H9 (cell line): ENCODE results near the gene FAM53B. TPM values are rescaled to one million over a fixed set of nuclear protein-coding genes. Genes with fewer than 3 reads are reported as not detected.

ENCODE experiments used
- DNase-seq: peaks from one replicate; pipeline ENCODE4 v3.0.0-alpha.2; 2017
- H2AFZ ChIP-seq: one replicate; pipeline ENCODE4 v1.6.1; 2013; ENCODE audit warnings: mild to moderate bottlenecking, low read length, control low read depth, moderate library complexity
- H2AK5ac ChIP-seq: 2 replicates; pipeline ENCODE4 v1.6.1; 2013; ENCODE audit warnings: low read length, control low read depth, mixed read lengths; ENCODE audit not compliant: insufficient read length
- H2BK120ac ChIP-seq: one replicate; pipeline ENCODE4 v1.6.1; 2013; ENCODE audit warnings: low read depth, mild to moderate bottlenecking, low read length, control low read depth, inconsistent platforms; ENCODE audit not compliant: poor library complexity, severe bottlenecking
- H2BK12ac ChIP-seq: 2 replicates; pipeline ENCODE4 v1.6.1; 2013; ENCODE audit warnings: low read length, control low read depth, mixed read lengths, low read depth; ENCODE audit not compliant: insufficient read length
- H2BK15ac ChIP-seq: 2 replicates; pipeline ENCODE4 v1.6.1; 2013; ENCODE audit warnings: low read depth, low read length, control low read depth
- H2BK20ac ChIP-seq: one replicate; pipeline ENCODE4 v1.6.1; 2013; ENCODE audit warnings: low read depth, mild to moderate bottlenecking, low read length, control low read depth, inconsistent platforms; ENCODE audit not compliant: poor library complexity, severe bottlenecking
- H2BK5ac ChIP-seq: 2 replicates; pipeline ENCODE4 v1.6.1; 2013; ENCODE audit warnings: low read length, control low read depth, mixed read lengths; ENCODE audit not compliant: insufficient read length
- H3K14ac ChIP-seq: 2 replicates; pipeline ENCODE4 v1.6.1; 2013; ENCODE audit warnings: low read length, control low read depth; ENCODE audit not compliant: insufficient read depth
- H3K18ac ChIP-seq: 2 replicates; pipeline ENCODE4 v1.6.1; 2013; ENCODE audit warnings: low read depth, mild to moderate bottlenecking, mixed read lengths, low read length, control low read depth; ENCODE audit not compliant: insufficient read length
- H3K23ac ChIP-seq: 2 replicates; pipeline ENCODE4 v1.6.1; 2013; ENCODE audit warnings: low read length, control low read depth, mixed read lengths, low read depth; ENCODE audit not compliant: insufficient read length
- H3K23me2 ChIP-seq: 2 replicates; pipeline ENCODE4 v1.6.1; 2013; ENCODE audit warnings: low read depth, mild to moderate bottlenecking, mixed read lengths, low read length, control low read depth; ENCODE audit not compliant: insufficient read length, poor library complexity, severe bottlenecking
- H3K27ac ChIP-seq: 2 replicates; pipeline ENCODE4 v1.5.1; 2013; ENCODE audit warnings: low read length, control low read depth, mixed read lengths, low read depth; ENCODE audit not compliant: insufficient read length
- H3K27me3 ChIP-seq: 2 replicates; pipeline ENCODE4 v1.6.1; 2013; ENCODE audit warnings: low read length, control low read depth, inconsistent platforms; ENCODE audit not compliant: insufficient read depth
- H3K4ac ChIP-seq: 2 replicates; pipeline ENCODE4 v1.6.1; 2013; ENCODE audit warnings: low read depth, mild to moderate bottlenecking, control low read depth, inconsistent platforms, low read length, moderate library complexity
- H3K4me1 ChIP-seq: 2 replicates; pipeline ENCODE4 v1.6.1; 2013; ENCODE audit warnings: low read length, control low read depth, inconsistent platforms; ENCODE audit not compliant: insufficient read depth
- H3K4me2 ChIP-seq: 2 replicates; pipeline ENCODE4 v1.6.1; 2013; ENCODE audit warnings: low read length, control low read depth, mixed read lengths; ENCODE audit not compliant: insufficient read length, insufficient read depth
- H3K56ac ChIP-seq: 2 replicates; pipeline ENCODE4 v1.6.1; 2013; ENCODE audit warnings: low read depth, mild to moderate bottlenecking, mixed read lengths, low read length, control low read depth; ENCODE audit not compliant: insufficient read length
- H3K79me1 ChIP-seq: 2 replicates; pipeline ENCODE4 v1.6.1; 2013; ENCODE audit warnings: low read depth, mild to moderate bottlenecking, moderate library complexity, low read length, control low read depth, inconsistent platforms; ENCODE audit not compliant: insufficient read depth, poor library complexity, severe bottlenecking
- H3K79me2 ChIP-seq: 2 replicates; pipeline ENCODE4 v1.6.1; 2013; ENCODE audit warnings: low read length, control low read depth, inconsistent platforms; ENCODE audit not compliant: insufficient read depth
- H3K9ac ChIP-seq: 2 replicates; pipeline ENCODE4 v1.6.1; 2013; ENCODE audit warnings: low read length, control low read depth, mixed read lengths; ENCODE audit not compliant: insufficient read length; ENCODE audit errors: extremely low read depth
- H3K9me3 ChIP-seq: one replicate; pipeline ENCODE4 v1.6.1; 2013; ENCODE audit warnings: low read depth, low read length, inconsistent platforms; ENCODE audit not compliant: control insufficient read depth
- H3T11ph ChIP-seq: one replicate; pipeline ENCODE4 v1.6.1; 2013; ENCODE audit warnings: mild to moderate bottlenecking, low read length, control low read depth, inconsistent platforms
- H4K20me1 ChIP-seq: one replicate; pipeline ENCODE4 v1.6.1; 2013; ENCODE audit not compliant: control insufficient read depth, insufficient read length, insufficient read depth
- H4K5ac ChIP-seq: 2 replicates; pipeline ENCODE4 v1.6.1; 2013; ENCODE audit warnings: low read depth, mild to moderate bottlenecking, mixed read lengths, low read length, control low read depth; ENCODE audit not compliant: insufficient read length
- H4K8ac ChIP-seq: replicated peaks from 2 replicates; pipeline ENCODE4 v1.6.1; 2013; ENCODE audit warnings: low read length, control low read depth, mixed read lengths, low read depth; ENCODE audit not compliant: insufficient read length
- H4K91ac ChIP-seq: 2 replicates; pipeline ENCODE4 v1.6.1; 2013; ENCODE audit warnings: low read depth, mild to moderate bottlenecking, moderate library complexity, mixed read lengths, low read length, control low read depth; ENCODE audit not compliant: insufficient read length
- H3K27ac Mint-ChIP-seq, 3 experiments: 2 replicates in 2 of 3; 3 replicates in 1 of 3; pipeline ENCODE4 v1.8.0; 2020 to 2021; ENCODE audit warnings: mixed read lengths in 3 of 3, mild to moderate bottlenecking in 1 of 3, moderate library complexity in 1 of 3
- H3K27me3 Mint-ChIP-seq: 2 replicates; pipeline ENCODE4 v1.8.0; 2021; ENCODE audit warnings: low read depth, mild to moderate bottlenecking, moderate library complexity, mixed read lengths
- H3K36me3 Mint-ChIP-seq, 3 experiments: 2 replicates in 2 of 3; 3 replicates in 1 of 3; pipeline ENCODE4 v1.8.0; 2020 to 2021; ENCODE audit warnings: low read depth in 3 of 3, mixed read lengths in 3 of 3; ENCODE audit not compliant: insufficient read depth in 1 of 3
- H3K4me1 Mint-ChIP-seq, 2 experiments: 2 replicates each; pipeline ENCODE4 v1.8.0; 2020; ENCODE audit warnings: mixed read lengths in 2 of 2
- H3K4me3 Mint-ChIP-seq, 2 experiments: 2 replicates in 1 of 2; 3 replicates in 1 of 2; pipeline ENCODE4 v1.8.0; 2020 to 2021; ENCODE audit warnings: mild to moderate bottlenecking in 2 of 2, mixed read lengths in 2 of 2, moderate library complexity in 1 of 2
- H3K9me3 Mint-ChIP-seq, 2 experiments: 2 replicates in 1 of 2; 3 replicates in 1 of 2; pipeline ENCODE4 v1.8.0; 2020; ENCODE audit warnings: mild to moderate bottlenecking in 2 of 2, mixed read lengths in 2 of 2, moderate library complexity in 1 of 2
- whole genome bisulfite sequencing: extraction: QIAGEN DNeasy Blood & Tissue Kit; methylation state at CpG from one replicate; pipeline ENCODE4 v1.1.7; 2013; ENCODE audit warnings: missing lambda C conversion rate, low lambda C conversion rate, mixed read lengths; ENCODE audit not compliant: insufficient read length; ENCODE audit errors: extremely low coverage; 5-methylcytosine and 5-hydroxymethylcytosine counted together
- total RNA-seq: library from RNA; stranded (reverse); gene quantifications from 2 replicates; pipeline ENCODE4 v1.2.1, GENCODE V29; 2021
- TF ChIP-seq, protein P1 (sequence below): fragments of 200-600 bp; sonication (generic); conservative IDR thresholded peaks from 3 replicates; pipeline ENCODE4 v1.8.0; 2021; ENCODE audit warnings: antibody characterized with exemption, mild to moderate bottlenecking

FAM53B gene
- total RNA-seq, 1 experiment from 2014 or later, result 11.5 TPM

DNA sequence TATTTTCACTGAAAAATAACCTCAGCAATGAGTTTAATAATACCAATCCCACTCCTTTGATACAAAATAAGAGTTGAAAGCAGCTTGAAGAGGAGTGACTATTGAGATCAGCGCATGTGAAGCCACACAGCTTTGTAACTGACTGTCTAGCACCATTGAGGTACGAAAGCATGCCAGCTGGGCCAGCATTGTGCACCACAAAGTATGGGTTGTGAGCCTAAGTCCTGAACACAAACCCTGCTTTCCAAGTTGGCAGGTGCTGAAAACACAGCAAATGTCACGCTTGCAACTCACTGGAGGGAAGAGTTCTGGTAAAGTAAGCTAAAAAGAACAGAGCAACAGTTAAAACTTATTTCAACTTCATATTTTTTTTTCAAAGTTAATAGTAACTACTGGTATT is 4.0 kb upstream of the FAM53B start:
- Histone ChIP-seq H3K18ac (no peak overlapping the region), H2BK12ac (no peak overlapping the region), H3K27me3 (no peaks in the 10 kb centered on the region), H3K9ac (no peak overlapping the region), H3K9me3 (no peaks in the 10 kb centered on the region), H3K23me2 (peaks cover under 1% of the 10 kb centered on the region), H3K79me2 (no peaks in the 10 kb centered on the region), H2BK120ac (no peak overlapping the region), H4K8ac (no peak overlapping the region), H3K4me2 (no peak overlapping the region), H3T11ph (no peak overlapping the region), H3K4me1 (no peaks in the 10 kb centered on the region), H4K91ac (no peak overlapping the region), H2AFZ (no peak overlapping the region), H4K20me1 (no peaks in the 10 kb centered on the region), H3K14ac (no peak overlapping the region), H3K56ac (no peak overlapping the region), H3K27ac (no peak overlapping the region), H3K23ac (no peak overlapping the region), H2BK5ac (no peak overlapping the region), H2BK15ac (no peak overlapping the region), H3K79me1 (no peaks in the 10 kb centered on the region), H3K4ac (no peak overlapping the region), H2BK20ac (no peak overlapping the region), H2AK5ac (no peak overlapping the region), H4K5ac (no peak overlapping the region)
- Mint-ChIP-seq H3K4me3 (no peak overlapping the region), H3K9me3 (no peaks in the 10 kb centered on the region), H3K4me1 (peaks cover 11% of the 10 kb centered on the region in 2 experiments), H3K36me3 (peaks cover 3 to 10% (median 6%) of the 10 kb centered on the region in 3 experiments; a peak in 6 of 7 replicates), H3K27ac (no peak overlapping the region; a peak in 1 of 7 replicates), H3K27me3 (peaks cover 4% of the 10 kb centered on the region)
- TF ChIP-seq, protein P1, sequence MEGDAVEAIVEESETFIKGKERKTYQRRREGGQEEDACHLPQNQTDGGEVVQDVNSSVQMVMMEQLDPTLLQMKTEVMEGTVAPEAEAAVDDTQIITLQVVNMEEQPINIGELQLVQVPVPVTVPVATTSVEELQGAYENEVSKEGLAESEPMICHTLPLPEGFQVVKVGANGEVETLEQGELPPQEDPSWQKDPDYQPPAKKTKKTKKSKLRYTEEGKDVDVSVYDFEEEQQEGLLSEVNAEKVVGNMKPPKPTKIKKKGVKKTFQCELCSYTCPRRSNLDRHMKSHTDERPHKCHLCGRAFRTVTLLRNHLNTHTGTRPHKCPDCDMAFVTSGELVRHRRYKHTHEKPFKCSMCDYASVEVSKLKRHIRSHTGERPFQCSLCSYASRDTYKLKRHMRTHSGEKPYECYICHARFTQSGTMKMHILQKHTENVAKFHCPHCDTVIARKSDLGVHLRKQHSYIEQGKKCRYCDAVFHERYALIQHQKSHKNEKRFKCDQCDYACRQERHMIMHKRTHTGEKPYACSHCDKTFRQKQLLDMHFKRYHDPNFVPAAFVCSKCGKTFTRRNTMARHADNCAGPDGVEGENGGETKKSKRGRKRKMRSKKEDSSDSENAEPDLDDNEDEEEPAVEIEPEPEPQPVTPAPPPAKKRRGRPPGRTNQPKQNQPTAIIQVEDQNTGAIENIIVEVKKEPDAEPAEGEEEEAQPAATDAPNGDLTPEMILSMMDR, result no peak
- no CpG with 5 or more reads among the region's 3 CpGs for WGBS
- DNase-seq, result no peak
